Natural killer cell (primary cell): ENCODE measurements around the gene PTPRJ. TPM values are rescaled to one million over a fixed set of nuclear protein-coding genes. Genes with fewer than 3 reads are reported as not detected.

Source experiments
- ATAC-seq, 3 donors: fragments of 150-1000 bp in 2 of 3; fragments of 200-7000 bp in 1 of 3; cut with Tn5 transposase; 1 replicate in 1 of 3; 2 replicates in 2 of 3; pipeline ENCODE4 v1.10.0; 2021; ENCODE audit warnings: mild to moderate bottlenecking in 2 of 3, moderate library complexity in 2 of 3
- DNase-seq, 2 donors: peaks; one replicate each; pipeline versions ENCODE4 v3.0.0 to v3.0.0-alpha.2; 2013 to 2021; ENCODE audit warnings: mixed read lengths in 1 of 2
- H3K27ac ChIP-seq: one replicate; pipeline ENCODE4 v1.5.1; 2013; ENCODE audit warnings: mild to moderate bottlenecking, low read length
- H3K27me3 ChIP-seq: one replicate; pipeline ENCODE4 v1.6.1; 2013; ENCODE audit warnings: low read length; ENCODE audit not compliant: control insufficient read depth, insufficient read depth
- H3K36me3 ChIP-seq: one replicate; pipeline ENCODE4 v1.6.1; 2013; ENCODE audit warnings: low read length; ENCODE audit not compliant: control insufficient read depth, insufficient read depth
- H3K4me1 ChIP-seq: one replicate; pipeline ENCODE4 v1.6.1; 2013; ENCODE audit warnings: low read length; ENCODE audit not compliant: control insufficient read depth, insufficient read depth
- H3K4me3 ChIP-seq: one replicate; pipeline ENCODE4 v1.5.1; 2013; ENCODE audit warnings: low read length
- H3K9me3 ChIP-seq: one replicate; pipeline ENCODE4 v1.6.1; 2013; ENCODE audit warnings: low read length; ENCODE audit not compliant: control insufficient read depth, insufficient read depth
- H3K27ac Mint-ChIP-seq, 2 donors: one replicate each; pipeline ENCODE4 v1.8.0; 2022; ENCODE audit warnings: mild to moderate bottlenecking in 2 of 2, mixed read lengths in 2 of 2, moderate library complexity in 1 of 2
- H3K27me3 Mint-ChIP-seq, 2 donors: one replicate each; pipeline ENCODE4 v1.8.0; 2022; ENCODE audit warnings: low read depth in 2 of 2, mixed read lengths in 2 of 2
- H3K36me3 Mint-ChIP-seq: one replicate; pipeline ENCODE4 v1.8.0; 2022; ENCODE audit warnings: mixed read lengths
- H3K4me1 Mint-ChIP-seq, 2 donors: one replicate each; pipeline ENCODE4 v1.8.0; 2022; ENCODE audit warnings: mixed read lengths in 2 of 2
- H3K4me3 Mint-ChIP-seq: one replicate; pipeline ENCODE4 v1.8.0; 2022; ENCODE audit warnings: mild to moderate bottlenecking, moderate library complexity, mixed read lengths
- H3K9me3 Mint-ChIP-seq, 2 donors: one replicate each; pipeline ENCODE4 v1.8.0; 2022; ENCODE audit warnings: mixed read lengths in 2 of 2
- CTCF ChIP-seq: fragments of 200-600 bp; IDR thresholded peaks from one replicate; pipeline ENCODE4 v1.8.0; 2022; ENCODE audit warnings: antibody characterized with exemption
- WGBS: methylation state at CpG from one replicate; pipeline ENCODE4 v1.1.7; 2013; ENCODE audit warnings: missing lambda C conversion rate; ENCODE audit not compliant: insufficient coverage; 5-methylcytosine and 5-hydroxymethylcytosine counted together
- intact Hi-C: fragments of 100-400 bp; cut with micrococcal nuclease; formaldehyde crosslinking; loops from one replicate; pipeline ENCODE4 v1.14.2; 2022
- total RNA-seq, 4 donors: library from RNA; stranded (reverse); fragments of 120-200 nt in 1 of 4; gene quantifications; one replicate each; pipeline versions ENCODE4 v1.2.3 to v1.2.4, GENCODE V29; 2013 to 2022

The PTPRJ gene
- total RNA-seq, 3 donors from 2014 or later (not counting 1 experiment from before 2014, with no cell fraction given) = 110 to 127 (median 111) TPM

DNA sequence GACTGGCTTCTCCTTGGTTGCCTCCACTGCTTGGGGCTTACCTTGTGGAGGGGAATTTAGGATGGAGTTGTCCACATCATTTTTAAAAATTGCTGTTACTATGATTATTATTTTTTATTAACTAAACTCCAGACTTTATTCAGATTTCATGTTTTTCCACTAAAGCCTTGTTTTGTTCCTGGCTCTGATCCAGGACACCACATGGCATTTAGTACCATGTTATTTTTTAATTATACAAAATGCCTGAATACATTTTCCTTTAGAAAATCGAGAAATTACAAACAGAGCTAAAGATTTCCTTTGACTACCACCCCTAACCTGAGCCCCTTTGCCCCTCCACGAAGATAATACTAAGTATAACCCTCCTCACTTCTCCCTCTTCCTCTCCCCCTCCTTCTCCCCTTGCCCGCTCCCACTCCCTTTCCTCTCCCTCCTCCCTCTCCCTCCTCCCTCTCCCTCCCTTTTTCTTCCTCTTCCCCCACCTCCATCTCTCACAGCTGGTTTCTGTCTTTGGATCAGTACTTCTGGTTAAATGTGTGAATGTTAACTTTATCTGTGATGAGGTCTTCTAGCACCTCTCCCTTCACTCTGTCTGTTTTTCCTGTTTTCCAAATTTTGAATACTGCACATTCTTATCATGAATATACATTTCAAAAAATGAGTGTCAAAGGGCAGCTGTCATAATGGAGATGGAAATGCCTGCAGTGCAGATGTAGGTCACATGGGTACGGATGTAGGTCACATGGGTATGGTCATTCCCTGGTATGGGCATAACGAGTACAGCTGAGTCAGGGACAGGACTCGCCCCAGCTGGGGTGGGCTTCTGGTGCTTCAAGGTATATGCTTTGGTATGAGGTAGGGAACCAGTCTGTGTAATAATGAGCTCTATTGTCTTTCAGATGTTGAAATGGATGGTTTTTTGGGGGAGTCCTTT is 181.9 kb downstream of the PTPRJ start:
- Mint-ChIP-seq H3K36me3 (peaks cover 13% of the 10 kb centered on the region), H3K4me3 (no peak overlapping the region), H3K27me3 (no peaks in the 10 kb centered on the region), H3K4me1 (peaks cover 0 to 9% of the 10 kb centered on the region in 2 donors), H3K27ac (peak overlapping the region; percentile 56 to 66), H3K9me3 (no peaks in the 10 kb centered on the region)
- peaks cover 63% of the 10 kb centered on the region for H3K36me3 ChIP-seq
- WGBS = 81% methylated on average over 6 of the region's 6 CpGs
- no peak for TF ChIP-seq CTCF
- no peak overlapping the region for H3K27ac ChIP-seq
- intact Hi-C loops = no loop called here
- no peaks in the 10 kb centered on the region for H3K4me1 ChIP-seq
- no peak for DNase-seq
- H3K4me3 ChIP-seq = no peak overlapping the region
- no peaks in the 10 kb centered on the region for H3K27me3 ChIP-seq
- no peak for ATAC-seq
- H3K9me3 ChIP-seq = no peaks in the 10 kb centered on the region

- intact Hi-C loops = no loop called here
- 92% methylated on average over 1 of the region's 1 CpG for WGBS
- no peak for DNase-seq
- H3K9me3 Mint-ChIP-seq = no peaks in the 10 kb centered on the region
- H3K9me3 ChIP-seq = no peaks in the 10 kb centered on the region
- no peak overlapping the region for H3K4me3 ChIP-seq
- H3K27me3 ChIP-seq = no peaks in the 10 kb centered on the region
- TF ChIP-seq CTCF = no peak
- H3K27ac ChIP-seq = no peak overlapping the region
- H3K4me1 Mint-ChIP-seq = peaks cover 0 to 9% of the 10 kb centered on the region in 2 donors
- H3K4me1 ChIP-seq = no peaks in the 10 kb centered on the region
- H3K36me3 Mint-ChIP-seq = peaks cover 13% of the 10 kb centered on the region
- H3K4me3 Mint-ChIP-seq = no peak overlapping the region
- H3K36me3 ChIP-seq = peaks cover 65% of the 10 kb centered on the region
- no peaks in the 10 kb centered on the region for H3K27me3 Mint-ChIP-seq
- no peak for ATAC-seq
- peak overlapping the region; percentile 56 to 66 for H3K27ac Mint-ChIP-seq
Measured at GRCh38 chr11:48162885-48163268, 182.5 kb downstream of the PTPRJ start.

GRCh38 chr11:48163360-48164100 is 183.2 kb downstream of the PTPRJ start:
- Mint-ChIP-seq H3K4me3 (no peak overlapping the region), H3K9me3 (no peaks in the 10 kb centered on the region)
- no peaks in the 10 kb centered on the region for H3K27me3 ChIP-seq

More at GRCh38 chr11:48163360-48164100, 183.2 kb downstream of the PTPRJ start:
- H3K36me3 Mint-ChIP-seq = peaks cover 13% of the 10 kb centered on the region
- no peaks in the 10 kb centered on the region for H3K9me3 ChIP-seq
- H3K4me1 Mint-ChIP-seq = peaks cover 0 to 9% of the 10 kb centered on the region in 2 donors
- intact Hi-C loops = no loop called here
- H3K27ac ChIP-seq = no peak overlapping the region
- H3K4me3 ChIP-seq = no peak overlapping the region
- no peak for TF ChIP-seq CTCF
- no peak for DNase-seq
- ATAC-seq = no peak
- H3K36me3 ChIP-seq = peaks cover 64% of the 10 kb centered on the region
- H3K4me1 ChIP-seq = no peaks in the 10 kb centered on the region
- H3K27ac Mint-ChIP-seq = peak overlapping the region; percentile 56 to 66
- no peaks in the 10 kb centered on the region for H3K27me3 Mint-ChIP-seq
- 97% methylated on average over 10 of the region's 12 CpGs for WGBS
